ENCODE measurements around the gene PSMG2. TPM values are rescaled to one million over a fixed set of nuclear protein-coding genes. Genes with fewer than 3 reads are reported as not detected.
"Not testable (repeated sequence)": the region's sequence is repeated elsewhere in the genome, so short reads cannot be mapped to it uniquely, and the experiment has no call there.

Gene PSMG2
- total RNA-seq, 1 donor from 2014 or later, result 71.4 TPM

DNA sequence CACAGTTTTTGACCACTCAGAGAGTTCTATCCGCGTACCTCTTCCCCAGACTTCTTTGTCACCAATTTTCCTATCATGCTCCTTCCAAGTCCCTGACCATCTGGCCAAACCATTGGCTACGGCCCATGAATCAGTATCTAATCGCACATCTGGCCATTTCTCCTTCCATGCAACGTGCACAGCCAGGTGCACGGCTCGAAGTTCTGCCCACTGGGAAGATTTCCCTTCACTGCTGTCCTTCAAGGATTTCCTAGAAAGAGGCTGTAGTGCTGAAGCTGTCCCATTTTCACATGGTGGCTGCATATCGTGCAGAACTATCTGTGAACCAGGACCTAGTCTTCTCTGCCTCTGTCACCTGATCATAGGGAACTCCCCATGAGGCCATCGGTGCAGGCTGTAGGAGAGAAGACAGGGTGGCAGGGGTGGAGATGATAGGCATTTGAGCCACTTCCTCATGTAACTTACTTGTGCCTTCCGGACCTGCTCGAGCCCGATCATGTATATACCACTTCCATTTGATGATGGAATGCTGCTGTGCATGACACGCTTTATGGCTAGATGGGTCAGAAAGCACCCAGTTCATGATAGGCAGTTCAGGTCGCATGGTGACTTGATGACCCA is 53.9 kb downstream of the PSMG2 start:
- not testable (repeated sequence) for DNase-seq (ENCODE audit: extremely low read depth, low read depth, low spot score)

GRCh38 chr18:12758566-12758965 is 55.7 kb downstream of the PSMG2 start:
- not testable (repeated sequence) for DNase-seq (ENCODE audit: extremely low read depth, low read depth, low spot score)

DNA sequence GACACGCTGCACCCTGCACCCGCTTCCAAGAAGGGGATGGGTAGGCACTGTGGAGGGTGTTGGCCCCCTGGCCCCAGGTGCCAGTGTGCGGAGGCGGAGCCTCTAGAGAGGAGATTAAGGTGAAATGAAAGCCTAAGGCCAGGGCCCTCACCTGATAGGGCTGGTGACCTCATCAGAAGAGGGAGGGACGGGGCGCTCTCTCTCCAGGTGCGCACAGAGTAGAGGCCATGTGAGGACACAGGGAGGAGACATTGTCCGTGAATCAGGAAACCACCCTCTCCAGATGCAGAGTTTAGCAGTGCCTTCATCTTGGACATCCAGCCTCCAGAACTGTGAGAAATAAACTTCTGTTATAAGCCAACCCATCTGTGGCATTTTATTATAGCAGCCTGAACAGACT is 62.3 kb downstream of the PSMG2 start:
- no peak for DNase-seq (ENCODE audit: extremely low read depth, low read depth, low spot score)

DNA sequence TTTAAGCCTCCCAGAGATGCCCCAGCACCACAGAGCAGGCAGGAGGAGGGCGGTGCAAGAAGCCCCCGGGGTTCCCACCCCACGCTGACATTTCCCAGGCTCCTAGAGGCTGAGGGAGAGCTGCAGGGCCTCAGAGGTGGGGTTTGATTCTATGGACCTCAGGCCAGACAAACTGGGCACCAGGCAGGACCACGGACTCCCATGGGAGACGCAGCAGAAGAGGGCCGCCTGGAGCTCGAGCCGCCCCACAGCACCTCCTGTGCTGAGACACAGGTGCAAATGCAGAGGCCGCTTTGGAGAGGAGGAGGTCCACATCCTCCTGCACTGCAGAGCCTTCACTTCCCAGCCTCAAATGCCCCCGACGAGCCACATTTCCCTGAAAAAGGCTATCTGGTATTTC is 62.7 kb downstream of the PSMG2 start:
- DNase-seq (ENCODE audit: extremely low read depth, low read depth, low spot score), result no peak

DNA sequence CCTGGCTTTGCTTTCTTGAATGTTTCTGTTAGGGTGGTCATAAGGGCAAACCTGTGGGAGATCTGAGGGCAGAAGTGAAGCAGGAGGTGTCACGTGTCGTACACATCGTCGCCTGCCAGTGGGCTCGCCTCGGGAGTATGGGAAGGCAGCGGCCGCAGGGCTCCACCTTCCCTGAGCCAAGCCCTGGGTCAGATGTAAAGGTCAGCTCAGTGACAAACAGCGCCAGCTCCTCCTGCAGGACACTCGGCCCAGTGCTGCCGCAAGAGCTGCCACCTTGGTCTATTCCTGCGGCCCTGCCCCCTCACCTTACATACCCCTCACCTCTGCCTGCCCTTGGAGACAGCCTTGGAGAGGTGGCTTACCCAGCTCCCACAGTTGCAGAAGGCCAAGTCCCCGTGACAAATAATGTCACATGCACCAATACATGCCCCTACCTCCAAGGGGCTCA is 64.2 kb downstream of the PSMG2 start:
- DNase-seq (ENCODE audit: extremely low read depth, low read depth, low spot score), result no peak

DNA sequence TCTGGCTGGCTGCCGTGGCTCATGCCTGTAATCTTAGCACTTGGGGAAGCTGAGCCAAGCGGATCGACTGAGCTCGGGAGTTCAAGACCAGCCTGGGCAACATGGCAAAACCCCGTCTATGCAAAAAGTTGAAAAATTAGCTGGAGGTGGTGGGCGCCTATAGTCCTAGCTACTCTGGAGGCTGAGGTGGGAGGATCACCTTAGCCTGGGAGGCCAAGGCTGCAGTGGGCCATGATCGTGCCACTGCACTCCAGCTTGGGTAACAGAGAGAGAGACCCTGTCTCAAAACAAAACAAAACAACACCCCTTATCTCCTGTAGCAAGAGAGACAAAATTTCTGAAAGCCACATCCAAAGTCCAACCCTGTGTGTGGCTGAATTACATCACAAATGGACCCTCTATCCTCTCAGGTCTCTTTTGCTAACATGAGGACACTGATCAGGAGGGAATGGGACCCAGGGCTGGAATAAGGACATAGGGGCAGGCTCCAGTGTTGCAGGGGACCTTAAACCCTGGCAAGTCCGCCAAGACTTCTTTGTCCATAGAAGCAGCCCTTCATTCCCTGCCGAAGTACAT is 64.8 kb downstream of the PSMG2 start:
- no peak for DNase-seq (ENCODE audit: extremely low read depth, low read depth, low spot score)

DNA sequence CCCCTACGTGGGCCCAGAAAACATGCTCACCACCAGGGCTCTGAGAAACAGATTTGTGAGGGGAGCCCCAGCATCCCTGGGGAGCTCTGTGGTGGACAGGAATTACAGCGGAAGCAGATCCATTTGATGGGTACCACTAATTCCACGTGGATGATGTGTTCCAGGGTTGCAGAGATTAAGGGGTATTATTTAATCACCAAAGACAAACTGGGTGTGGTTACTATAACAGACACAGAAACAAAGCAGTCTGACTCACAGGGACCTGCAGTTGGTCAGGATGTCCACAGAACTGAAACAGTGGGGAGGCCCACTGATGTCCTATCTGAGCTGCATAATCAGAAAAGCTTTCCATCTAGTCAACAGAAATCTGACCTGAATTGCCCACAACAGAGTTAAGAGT is 65.8 kb downstream of the PSMG2 start:
- no peak for DNase-seq (ENCODE audit: extremely low read depth, low read depth, low spot score)

- no peak for DNase-seq (ENCODE audit: extremely low read depth, low read depth, low spot score)
Observed at GRCh38 chr18:12769136-12769535, 66.3 kb downstream of the PSMG2 start.

DNA sequence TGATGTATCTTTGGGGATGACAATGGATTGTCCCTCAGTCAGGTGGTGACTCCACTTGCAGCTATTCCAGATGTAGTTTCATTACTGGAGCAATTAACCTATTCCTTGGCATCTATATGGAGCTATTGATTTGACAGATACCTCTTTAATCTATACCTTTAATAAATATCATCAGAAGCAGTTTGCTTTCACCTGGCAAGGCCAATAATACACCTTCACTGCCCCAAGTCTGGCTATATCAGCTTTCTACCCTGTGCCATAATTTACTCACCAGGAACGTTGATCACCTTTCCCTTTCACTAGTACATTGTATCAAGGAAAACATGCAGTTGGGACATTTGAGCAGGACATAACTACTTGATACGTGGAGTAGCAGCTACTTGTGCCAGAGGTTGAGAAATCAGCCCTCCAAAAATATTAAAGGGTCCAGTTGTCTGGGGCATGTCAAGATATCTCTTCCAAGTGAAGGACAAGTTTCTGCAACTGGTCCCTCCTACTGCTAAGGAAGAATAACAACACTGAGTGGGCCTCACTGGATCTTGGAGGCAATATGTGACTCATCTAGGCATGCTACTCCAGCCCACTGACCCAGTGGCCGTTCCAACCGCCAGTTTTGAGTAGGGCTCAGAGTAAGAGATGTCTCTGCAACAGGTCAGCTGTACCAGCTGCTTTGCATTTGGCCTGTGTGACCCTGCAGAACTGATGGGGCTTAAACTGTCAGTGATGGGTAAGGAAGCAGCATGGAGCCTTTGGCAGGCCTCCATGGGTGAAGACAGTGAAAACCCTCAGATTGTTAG is 67.0 kb downstream of the PSMG2 start:
- no peak for DNase-seq (ENCODE audit: extremely low read depth, low read depth, low spot score)

DNA sequence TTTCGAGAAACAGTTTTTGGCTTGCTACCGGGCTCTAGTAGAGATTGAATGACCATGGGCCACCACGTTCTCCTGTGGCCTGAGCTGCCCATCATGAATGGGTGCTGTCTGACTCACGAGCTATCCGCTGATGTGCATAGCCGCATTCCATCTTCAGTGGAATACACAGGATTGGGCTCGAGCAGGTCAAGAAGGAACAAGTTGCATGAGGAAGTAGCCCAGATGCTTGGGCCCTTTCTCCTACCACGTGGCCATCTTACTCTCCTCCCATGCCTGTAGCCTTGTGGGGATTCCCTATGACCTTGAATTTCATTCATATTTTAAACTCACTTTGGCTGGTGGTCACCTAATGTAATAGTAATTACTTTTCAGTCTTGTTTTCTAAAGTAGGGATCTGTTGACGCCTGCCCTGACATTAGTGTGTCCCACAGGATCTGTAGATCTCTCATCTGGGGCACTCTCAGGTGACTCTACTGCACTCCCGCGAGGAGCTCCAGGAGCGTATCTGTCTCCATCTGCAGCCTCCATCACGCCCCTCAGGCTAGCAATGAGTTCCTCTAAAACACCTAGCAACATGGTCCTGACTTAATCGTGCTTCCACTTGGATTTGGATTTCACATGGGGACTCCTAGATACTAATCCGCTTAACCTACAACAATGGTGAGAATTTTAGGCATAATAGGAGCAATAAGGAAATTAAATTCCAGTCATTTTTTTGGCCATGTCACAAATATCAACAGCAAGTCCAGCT is 67.8 kb downstream of the PSMG2 start:
- no peak for DNase-seq (ENCODE audit: extremely low read depth, low read depth, low spot score)

- DNase-seq (ENCODE audit: extremely low read depth, low read depth, low spot score), result no peak
Observed at GRCh38 chr18:12772111-12772510, 69.3 kb downstream of the PSMG2 start.

DNA sequence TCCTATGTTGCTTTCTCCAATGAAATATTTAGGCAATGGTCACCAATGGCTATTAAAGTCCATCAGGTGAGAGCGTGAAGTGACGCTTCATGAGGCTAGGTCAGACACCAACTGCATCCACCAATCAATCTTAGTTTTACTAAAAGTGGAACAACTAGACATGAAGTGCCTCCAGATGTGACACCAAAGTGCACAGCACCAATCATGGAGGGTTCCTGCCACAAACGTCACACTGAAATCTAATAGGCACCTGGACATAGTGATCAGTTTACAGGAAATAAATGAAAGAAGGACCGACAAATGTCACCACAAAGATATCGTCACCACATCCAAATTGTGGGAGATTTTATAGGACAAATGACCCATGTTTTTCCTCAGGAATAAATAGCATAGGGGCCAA is 70.5 kb downstream of the PSMG2 start:
- no peak for DNase-seq (ENCODE audit: extremely low read depth, low read depth, low spot score)

DNA sequence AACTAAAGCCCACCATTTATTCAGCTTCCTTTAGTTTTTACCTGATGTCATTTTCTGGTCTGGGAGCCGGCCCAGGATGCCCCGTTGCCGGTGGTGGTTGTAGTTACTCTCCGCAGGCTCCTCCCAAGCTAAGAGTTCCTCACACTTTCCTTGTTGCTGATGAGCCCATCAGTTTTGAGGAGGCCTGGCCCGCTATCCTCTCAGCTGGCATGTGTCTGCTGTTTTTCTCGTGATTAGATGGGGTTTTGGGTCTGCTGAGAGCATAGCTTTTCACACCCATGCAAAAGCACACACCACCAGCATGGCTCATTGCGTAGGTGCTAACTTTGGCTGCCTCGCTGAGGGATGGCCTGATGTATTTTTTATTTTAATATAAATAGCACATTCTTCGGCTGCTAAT is 72.1 kb downstream of the PSMG2 start:
- DNase-seq (ENCODE audit: extremely low read depth, low read depth, low spot score), result no peak

Other genes with a start within 250 kb of the PSMG2 start
- 23.0 and 24.9 TPM in 2 replicates for gene SPIRE1, start 44.9 kb upstream of the PSMG2 start, total RNA-seq
- 5.7 and 8.9 TPM in 2 replicates for gene CEP76, start 319 bp upstream of the PSMG2 start, total RNA-seq
- 20.6 and 21.8 TPM in 2 replicates for gene PTPN2, start 181.2 kb downstream of the PSMG2 start, total RNA-seq
- 22.5 and 25.3 TPM in 2 replicates for gene SEH1L, start 245.0 kb downstream of the PSMG2 start, total RNA-seq